ENCODE measurements around the gene CORO2A. TPM values are rescaled to one million over a fixed set of nuclear protein-coding genes. Genes with fewer than 3 reads are reported as not detected.

CORO2A gene
- total RNA-seq, 4 donors from 2014 or later, result 2.8 to 4.6 (median 4.2) TPM

DNA sequence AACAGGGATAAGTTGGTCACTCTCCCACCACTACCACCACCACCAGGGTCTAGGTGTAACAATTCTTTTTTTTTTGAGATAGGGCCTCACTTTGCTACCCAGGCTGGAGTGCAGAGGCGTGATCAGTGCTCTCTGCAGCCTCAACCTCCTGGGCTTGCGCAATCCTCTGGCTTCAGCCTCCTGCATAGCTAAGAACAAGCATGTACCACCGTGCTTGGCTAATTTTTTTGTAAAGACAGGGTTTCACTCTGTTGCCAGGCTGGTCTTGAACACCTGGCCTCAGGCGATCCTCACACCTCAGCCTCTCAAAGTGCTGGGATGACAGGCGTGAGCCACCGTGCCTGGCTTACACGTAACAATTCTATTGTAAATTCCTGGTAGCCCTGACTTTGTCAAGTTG, 27.5 kb downstream of the CORO2A start:
- Histone ChIP-seq H3K9me3 (no peaks in the 10 kb centered on the region), H3K4me3 (no peak overlapping the region), H3K27me3 (no peaks in the 10 kb centered on the region), H3K36me3 (no peaks in the 10 kb centered on the region), H3K27ac (no peak overlapping the region), H3K4me1 (no peaks in the 10 kb centered on the region)
- no peak for DNase-seq
- TF ChIP-seq, protein P1, sequence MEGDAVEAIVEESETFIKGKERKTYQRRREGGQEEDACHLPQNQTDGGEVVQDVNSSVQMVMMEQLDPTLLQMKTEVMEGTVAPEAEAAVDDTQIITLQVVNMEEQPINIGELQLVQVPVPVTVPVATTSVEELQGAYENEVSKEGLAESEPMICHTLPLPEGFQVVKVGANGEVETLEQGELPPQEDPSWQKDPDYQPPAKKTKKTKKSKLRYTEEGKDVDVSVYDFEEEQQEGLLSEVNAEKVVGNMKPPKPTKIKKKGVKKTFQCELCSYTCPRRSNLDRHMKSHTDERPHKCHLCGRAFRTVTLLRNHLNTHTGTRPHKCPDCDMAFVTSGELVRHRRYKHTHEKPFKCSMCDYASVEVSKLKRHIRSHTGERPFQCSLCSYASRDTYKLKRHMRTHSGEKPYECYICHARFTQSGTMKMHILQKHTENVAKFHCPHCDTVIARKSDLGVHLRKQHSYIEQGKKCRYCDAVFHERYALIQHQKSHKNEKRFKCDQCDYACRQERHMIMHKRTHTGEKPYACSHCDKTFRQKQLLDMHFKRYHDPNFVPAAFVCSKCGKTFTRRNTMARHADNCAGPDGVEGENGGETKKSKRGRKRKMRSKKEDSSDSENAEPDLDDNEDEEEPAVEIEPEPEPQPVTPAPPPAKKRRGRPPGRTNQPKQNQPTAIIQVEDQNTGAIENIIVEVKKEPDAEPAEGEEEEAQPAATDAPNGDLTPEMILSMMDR (IDR thresholded peaks at IDR 0.05), result no peak
- TF ChIP-seq POLR2A (IDR thresholded peaks at IDR 0.05), result no peak
- intact Hi-C loops (cut with DNase I; ENCODE audit: low total_unique reads), result no loop called here

DNA sequence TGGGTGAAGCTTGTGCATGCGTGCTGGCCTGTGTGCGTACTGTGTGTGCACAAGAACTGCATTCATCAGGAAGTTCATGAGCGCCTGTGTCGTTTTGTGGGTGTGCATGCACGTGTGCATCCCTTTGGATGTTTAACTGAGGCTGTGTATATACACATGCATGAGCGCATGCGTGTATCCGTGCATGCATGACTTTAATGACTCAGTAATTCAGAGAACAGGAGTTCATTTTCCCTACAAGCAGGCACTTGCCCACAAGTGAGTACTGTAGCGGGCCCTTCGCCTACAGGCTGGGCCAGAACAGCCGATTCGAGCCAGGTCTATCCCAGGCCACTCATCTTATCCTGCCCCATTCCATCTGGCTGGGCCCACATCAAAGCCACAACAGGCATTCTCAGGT, 29.8 kb downstream of the CORO2A start:
- no peaks in the 10 kb centered on the region for H3K9me3 ChIP-seq
- no peaks in the 10 kb centered on the region for H3K27me3 ChIP-seq
- no peak for DNase-seq
- intact Hi-C loops (cut with DNase I; ENCODE audit: low total_unique reads), result no loop called here
- TF ChIP-seq, protein P1 (IDR thresholded peaks at IDR 0.05), result no peak
- no peak for TF ChIP-seq POLR2A (IDR thresholded peaks at IDR 0.05)
- no peaks in the 10 kb centered on the region for H3K36me3 ChIP-seq
- no peaks in the 10 kb centered on the region for H3K4me1 ChIP-seq
- H3K4me3 ChIP-seq, result no peak overlapping the region
- H3K27ac ChIP-seq, result no peak overlapping the region

DNA sequence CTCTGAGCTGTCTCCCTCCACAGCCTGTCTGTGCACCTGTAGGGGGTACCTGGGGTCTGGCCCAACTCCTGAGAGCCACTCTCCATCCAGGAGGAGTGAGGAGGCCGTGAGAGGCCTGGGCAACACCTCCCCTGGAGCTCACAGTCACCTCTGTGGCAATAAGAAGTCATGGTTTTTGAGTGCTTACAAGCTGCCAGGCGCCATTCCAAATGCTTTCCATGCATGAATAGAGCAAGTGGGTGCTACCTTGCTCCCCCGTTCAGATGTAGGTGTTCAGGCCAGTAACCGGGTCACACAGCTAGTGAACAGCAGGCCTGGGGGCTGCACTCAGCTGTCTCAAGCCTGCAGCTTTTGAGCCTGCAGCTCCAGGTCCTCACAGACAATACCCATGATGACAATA, 30.6 kb downstream of the CORO2A start:
- intact Hi-C loops (cut with DNase I; ENCODE audit: low total_unique reads), result no loop called here
- Histone ChIP-seq H3K27ac (no peak overlapping the region), H3K4me1 (no peaks in the 10 kb centered on the region), H3K36me3 (no peaks in the 10 kb centered on the region), H3K27me3 (no peaks in the 10 kb centered on the region), H3K9me3 (no peaks in the 10 kb centered on the region), H3K4me3 (no peak overlapping the region)
- TF ChIP-seq POLR2A (IDR thresholded peaks at IDR 0.05), result no peak
- TF ChIP-seq, protein P1 (IDR thresholded peaks at IDR 0.05), result no peak
- no peak for DNase-seq

DNA sequence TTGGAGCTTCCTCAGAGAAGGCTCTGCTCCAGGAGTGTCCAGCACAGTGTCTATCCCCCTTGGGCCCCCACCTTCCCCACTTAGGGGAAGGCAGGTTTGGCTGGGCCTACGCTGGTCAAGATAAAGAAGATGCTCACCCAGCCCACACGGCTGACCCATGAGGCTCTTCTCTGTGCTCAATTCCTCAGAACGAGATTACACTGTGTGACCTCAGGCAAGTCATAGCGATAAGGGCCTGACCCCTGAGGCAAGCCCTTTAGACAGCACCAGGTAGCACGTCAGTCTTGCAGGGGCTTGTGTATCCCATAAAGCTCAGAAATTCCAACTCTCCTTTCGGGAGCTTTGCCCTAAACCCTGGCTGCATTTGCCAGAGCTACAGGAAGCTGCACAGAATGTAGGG, 32.6 kb downstream of the CORO2A start:
- intact Hi-C loops (cut with DNase I; ENCODE audit: low total_unique reads), result no loop called here
- no peaks in the 10 kb centered on the region for H3K36me3 ChIP-seq
- H3K9me3 ChIP-seq, result no peaks in the 10 kb centered on the region
- no peaks in the 10 kb centered on the region for H3K27me3 ChIP-seq
- no peak overlapping the region for H3K4me3 ChIP-seq
- TF ChIP-seq, protein P1 (IDR thresholded peaks at IDR 0.05), result no peak
- TF ChIP-seq POLR2A (IDR thresholded peaks at IDR 0.05), result no peak
- no peaks in the 10 kb centered on the region for H3K4me1 ChIP-seq
- DNase-seq, result no peak
- no peak overlapping the region for H3K27ac ChIP-seq

DNA sequence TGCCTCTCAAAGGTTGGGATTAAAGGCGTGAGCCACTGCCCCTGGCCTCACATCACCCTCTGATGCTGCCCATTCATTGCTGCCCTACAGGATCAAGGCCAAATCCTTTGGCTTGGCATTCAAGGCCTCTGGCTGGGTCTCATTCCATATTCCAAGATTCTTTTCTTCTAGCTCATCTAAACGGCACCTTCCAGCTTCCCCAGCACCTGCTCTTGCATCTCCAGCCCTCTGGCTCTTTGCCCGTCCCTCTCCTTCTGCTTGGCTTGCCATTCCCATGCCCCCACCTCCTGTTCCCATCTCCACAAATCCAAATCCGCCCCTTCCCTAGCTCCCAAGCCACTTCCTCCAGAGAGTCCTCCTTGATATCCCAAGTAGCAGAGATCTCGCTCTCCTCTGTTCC, 33.1 kb downstream of the CORO2A start:
- DNase-seq, result no peak
- intact Hi-C loops (cut with DNase I; ENCODE audit: low total_unique reads), result no loop called here
- Histone ChIP-seq H3K9me3 (no peaks in the 10 kb centered on the region), H3K36me3 (no peaks in the 10 kb centered on the region), H3K27ac (no peak overlapping the region), H3K4me3 (no peak overlapping the region), H3K27me3 (no peaks in the 10 kb centered on the region), H3K4me1 (no peaks in the 10 kb centered on the region)
- TF ChIP-seq POLR2A (IDR thresholded peaks at IDR 0.05), result no peak
- TF ChIP-seq, protein P1 (IDR thresholded peaks at IDR 0.05), result no peak
